HepG2 (cell line): ENCODE results near the gene PPP2R2C. TPM values are rescaled to one million over a fixed set of nuclear protein-coding genes. Genes with fewer than 3 reads are reported as not detected.

Experiments
- ATF7 ChIP-seq, 2 experiments: fragments of 450-650 bp in 1 of 2; sonication (generic) in 1 of 2; formaldehyde crosslinking in 1 of 2; IDR thresholded peaks; 2 replicates each; pipeline versions ENCODE4 v1.4.0 to v1.6.1; 2016 to 2020; ENCODE audit warnings: antibody characterized with exemption in 1 of 2, mild to moderate bottlenecking in 1 of 2, missing genetic modification reagents in 1 of 2
- CREM ChIP-seq, 2 experiments: sonication (generic) in 1 of 2; formaldehyde crosslinking in 1 of 2; IDR thresholded peaks; 2 replicates each; pipeline versions ENCODE4 v1.4.0 to v1.6.1; 2016 to 2020; ENCODE audit warnings: antibody characterized with exemption in 1 of 2, mild to moderate bottlenecking in 1 of 2, missing genetic modification reagents in 1 of 2
- EZH2 ChIP-seq: conservative IDR thresholded peaks from 2 replicates; pipeline ENCODE4 v1.6.1; 2012; ENCODE audit warnings: mild to moderate bottlenecking, low read depth, low read length, moderate library complexity
- MAF1 ChIP-seq: sonication (generic); formaldehyde crosslinking; IDR thresholded peaks from 2 replicates; pipeline ENCODE4 v1.5.0; 2020; ENCODE audit warnings: missing genetic modification reagents, borderline replicate concordance
- NCOA1 ChIP-seq: sonication (generic); formaldehyde crosslinking; IDR thresholded peaks from 2 replicates; pipeline ENCODE4 v1.9.0; 2021; ENCODE audit warnings: missing genetic modification reagents
- NFIC ChIP-seq: IDR thresholded peaks from 2 replicates; pipeline ENCODE4 v1.6.1; 2012; ENCODE audit warnings: mild to moderate bottlenecking, low read length, inconsistent platforms
- RCOR2 ChIP-seq: IDR thresholded peaks from 2 replicates; pipeline ENCODE4 v1.6.1; 2016; ENCODE audit warnings: missing biosample characterization, missing genetic modification reagents
- STAG1 ChIP-seq: sonication (generic); formaldehyde crosslinking; IDR thresholded peaks from 2 replicates; pipeline ENCODE4 v1.4.0; 2020; ENCODE audit warnings: missing genetic modification reagents
- TBP ChIP-seq: sonication (generic); formaldehyde crosslinking; IDR thresholded peaks from 2 replicates; pipeline ENCODE4 v1.5.0; 2020; ENCODE audit warnings: missing genetic modification reagents
- TMF1 ChIP-seq: sonication (generic); formaldehyde crosslinking; IDR thresholded peaks from 2 replicates; pipeline ENCODE4 v1.8.1; 2022; ENCODE audit warnings: low read depth, missing genetic modification reagents
- ZNF235 ChIP-seq: sonication (generic); formaldehyde crosslinking; IDR thresholded peaks from 2 replicates; pipeline ENCODE4 v1.8.1; 2023; ENCODE audit warnings: mild to moderate bottlenecking, missing genetic modification reagents, borderline replicate concordance
- ZNF616 ChIP-seq: sonication (generic); formaldehyde crosslinking; IDR thresholded peaks from 2 replicates; pipeline ENCODE4 v1.5.0; 2020; ENCODE audit warnings: low read depth, mild to moderate bottlenecking, missing genetic modification reagents
- ZNF737 ChIP-seq: sonication (generic); formaldehyde crosslinking; IDR thresholded peaks from 2 replicates; pipeline ENCODE4 v1.5.0; 2020; ENCODE audit warnings: missing genetic modification reagents, mild to moderate bottlenecking, borderline replicate concordance
- polyA plus RNA-seq, 8 experiments: library from polyadenylated mRNA; depleted of rRNA in 3 of 8; stranded (reverse) in 7 of 8; unstranded in 1 of 8; fragments of >200 nt; fragmentation: Illumina TruSeq in 4 of 8; extraction: Trizol in 4 of 8; gene quantifications; 2 replicates each; pipeline versions ENCODE4 v1.2.1 to v1.2.3, GENCODE V29; 2011 to 2016; ENCODE audit warnings: low read depth in 4 of 8, missing spikeins in 1 of 8, mixed read lengths in 1 of 8; ENCODE audit not compliant: insufficient read depth in 1 of 8
- total RNA-seq, 5 experiments: library from RNA; depleted of rRNA; stranded (reverse); fragments of >200 nt; fragmentation: Illumina TruSeq; extraction: Trizol; gene quantifications; 2 replicates each; pipeline ENCODE4 v1.2.3, GENCODE V29; 2016; ENCODE audit warnings: low read depth in 1 of 5
- TF ChIP-seq, protein P1 (sequence below), 2 experiments: IDR thresholded peaks; 2 replicates each; pipeline ENCODE4 v1.6.1; 2011 to 2012; ENCODE audit warnings: low read length in 2 of 2, borderline replicate concordance in 1 of 2, low read depth in 1 of 2, mild to moderate bottlenecking in 1 of 2, moderate library complexity in 1 of 2
- TF ChIP-seq, protein P2 (sequence below): sonication (generic); formaldehyde crosslinking; IDR thresholded peaks from 2 replicates; pipeline ENCODE4 v1.4.0; 2020; ENCODE audit warnings: missing genetic modification reagents, borderline replicate concordance
- TF ChIP-seq, protein P3 (sequence below): sonication (generic); formaldehyde crosslinking; IDR thresholded peaks from 2 replicates; pipeline ENCODE4 v1.5.1; 2020; ENCODE audit warnings: missing genetic modification reagents, mild to moderate bottlenecking, borderline replicate concordance

The PPP2R2C gene
- total and polyA plus RNA-seq, 2 of the 13 experiments (the other 11 are each of a cell fraction or from before 2014, with no cell fraction given): 0.60 to 8.6 TPM

DNA sequence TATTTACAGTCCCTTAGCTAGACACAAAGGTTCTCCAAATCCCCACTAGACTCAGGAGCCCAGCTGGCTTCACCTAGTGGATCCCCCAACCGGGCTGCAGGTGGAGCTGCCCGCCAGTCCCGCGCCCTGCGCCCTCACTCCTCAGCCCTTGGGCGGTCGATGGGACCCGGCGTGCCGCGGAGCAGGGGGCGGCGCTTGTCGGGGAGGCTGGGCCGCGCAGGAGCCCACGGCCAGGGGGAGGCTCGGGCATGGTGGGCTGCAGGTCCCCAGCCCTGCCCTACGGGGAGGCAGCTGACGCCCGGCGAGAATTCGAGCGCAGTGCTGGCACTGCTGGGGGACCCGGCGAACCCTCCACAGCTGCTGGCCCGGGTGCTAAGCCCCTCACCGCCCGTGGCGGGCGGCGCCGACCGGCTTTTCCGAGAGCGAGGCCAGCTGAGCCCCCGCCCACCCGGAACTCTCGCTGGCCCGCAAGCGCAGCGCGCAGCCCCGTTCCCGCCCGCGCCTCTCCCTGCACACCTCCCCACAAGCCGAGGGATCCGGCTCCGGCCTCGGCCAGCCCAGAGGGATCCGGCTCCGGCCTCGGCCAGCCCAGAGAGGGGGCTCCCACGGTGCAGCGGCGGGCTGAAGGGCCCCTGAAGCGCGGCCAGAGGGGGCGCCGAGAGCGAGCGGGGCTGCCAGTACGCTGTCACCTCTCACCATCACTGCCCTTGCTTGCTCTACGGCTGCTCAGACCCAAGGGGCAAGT, 163.3 kb downstream of the PPP2R2C start (continued):
- TF ChIP-seq, protein P1, sequence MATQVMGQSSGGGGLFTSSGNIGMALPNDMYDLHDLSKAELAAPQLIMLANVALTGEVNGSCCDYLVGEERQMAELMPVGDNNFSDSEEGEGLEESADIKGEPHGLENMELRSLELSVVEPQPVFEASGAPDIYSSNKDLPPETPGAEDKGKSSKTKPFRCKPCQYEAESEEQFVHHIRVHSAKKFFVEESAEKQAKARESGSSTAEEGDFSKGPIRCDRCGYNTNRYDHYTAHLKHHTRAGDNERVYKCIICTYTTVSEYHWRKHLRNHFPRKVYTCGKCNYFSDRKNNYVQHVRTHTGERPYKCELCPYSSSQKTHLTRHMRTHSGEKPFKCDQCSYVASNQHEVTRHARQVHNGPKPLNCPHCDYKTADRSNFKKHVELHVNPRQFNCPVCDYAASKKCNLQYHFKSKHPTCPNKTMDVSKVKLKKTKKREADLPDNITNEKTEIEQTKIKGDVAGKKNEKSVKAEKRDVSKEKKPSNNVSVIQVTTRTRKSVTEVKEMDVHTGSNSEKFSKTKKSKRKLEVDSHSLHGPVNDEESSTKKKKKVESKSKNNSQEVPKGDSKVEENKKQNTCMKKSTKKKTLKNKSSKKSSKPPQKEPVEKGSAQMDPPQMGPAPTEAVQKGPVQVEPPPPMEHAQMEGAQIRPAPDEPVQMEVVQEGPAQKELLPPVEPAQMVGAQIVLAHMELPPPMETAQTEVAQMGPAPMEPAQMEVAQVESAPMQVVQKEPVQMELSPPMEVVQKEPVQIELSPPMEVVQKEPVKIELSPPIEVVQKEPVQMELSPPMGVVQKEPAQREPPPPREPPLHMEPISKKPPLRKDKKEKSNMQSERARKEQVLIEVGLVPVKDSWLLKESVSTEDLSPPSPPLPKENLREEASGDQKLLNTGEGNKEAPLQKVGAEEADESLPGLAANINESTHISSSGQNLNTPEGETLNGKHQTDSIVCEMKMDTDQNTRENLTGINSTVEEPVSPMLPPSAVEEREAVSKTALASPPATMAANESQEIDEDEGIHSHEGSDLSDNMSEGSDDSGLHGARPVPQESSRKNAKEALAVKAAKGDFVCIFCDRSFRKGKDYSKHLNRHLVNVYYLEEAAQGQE (IDR thresholded peaks at IDR 0.05; ENCODE audit: borderline replicate concordance in 1 of 2, low read depth in 1 of 2, low read length in 2 of 2): no peak
- TF ChIP-seq NCOA1 (CRISPR knock-in tag): no peak
- TF ChIP-seq ZNF235 (CRISPR knock-in tag): no peak; the same call in 1 of the 2 replicates
- TF ChIP-seq, protein P2, sequence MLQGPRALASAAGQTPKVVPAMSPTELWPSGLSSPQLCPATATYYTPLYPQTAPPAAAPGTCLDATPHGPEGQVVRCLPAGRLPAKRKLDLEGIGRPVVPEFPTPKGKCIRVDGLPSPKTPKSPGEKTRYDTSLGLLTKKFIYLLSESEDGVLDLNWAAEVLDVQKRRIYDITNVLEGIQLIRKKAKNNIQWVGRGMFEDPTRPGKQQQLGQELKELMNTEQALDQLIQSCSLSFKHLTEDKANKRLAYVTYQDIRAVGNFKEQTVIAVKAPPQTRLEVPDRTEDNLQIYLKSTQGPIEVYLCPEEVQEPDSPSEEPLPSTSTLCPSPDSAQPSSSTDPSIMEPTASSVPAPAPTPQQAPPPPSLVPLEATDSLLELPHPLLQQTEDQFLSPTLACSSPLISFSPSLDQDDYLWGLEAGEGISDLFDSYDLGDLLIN (CRISPR knock-in tag): peak; percentile 78; the same call in 1 of the 2 replicates
- no peak for TF ChIP-seq CREM (IDR thresholded peaks at IDR 0.05)
- TF ChIP-seq CREM (CRISPR knock-in tag; IDR thresholded peaks at IDR 0.05): no peak
- no peak for TF ChIP-seq ATF7 (IDR thresholded peaks at IDR 0.05)
- no peak for TF ChIP-seq ATF7 (CRISPR knock-in tag; IDR thresholded peaks at IDR 0.05)
- no peak for TF ChIP-seq EZH2
- TF ChIP-seq MAF1 (CRISPR knock-in tag): no peak
- TF ChIP-seq, protein P3, sequence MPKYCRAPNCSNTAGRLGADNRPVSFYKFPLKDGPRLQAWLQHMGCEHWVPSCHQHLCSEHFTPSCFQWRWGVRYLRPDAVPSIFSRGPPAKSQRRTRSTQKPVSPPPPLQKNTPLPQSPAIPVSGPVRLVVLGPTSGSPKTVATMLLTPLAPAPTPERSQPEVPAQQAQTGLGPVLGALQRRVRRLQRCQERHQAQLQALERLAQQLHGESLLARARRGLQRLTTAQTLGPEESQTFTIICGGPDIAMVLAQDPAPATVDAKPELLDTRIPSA: peak; percentile 47
- TF ChIP-seq ZNF737: no peak
- peak; percentile 84 for TF ChIP-seq STAG1 (CRISPR knock-in tag)
- peak; percentile 75; the same call in 1 of the 2 replicates for TF ChIP-seq ZNF616 (CRISPR knock-in tag)
- TF ChIP-seq TMF1 (CRISPR knock-in tag): no peak
- no peak for TF ChIP-seq NFIC
- no peak for TF ChIP-seq TBP (CRISPR knock-in tag)
- peak; percentile 43; the same call in 1 of the 2 replicates for TF ChIP-seq RCOR2 (CRISPR knock-in tag)
- TF ChIP-seq, all 625 proteins: peak for 216
